Stimulated activated CD8-positive, alpha-beta memory T cell treated with anti-CD3 and anti-CD28 coated beads, Interleukin-4, amount 100 ng/mL, for 1 hour (primary cell): Measurements from ENCODE around the gene UPK3A.
A peak's percentile ranks its signal among the peaks of the same experiment; 100 is the strongest.

Experiments
- DNase-seq, 2 donors: peaks; one replicate each; pipeline ENCODE4 v3.0.0-alpha.2; 2020; ENCODE audit warnings: low read depth in 2 of 2, low spot score in 1 of 2

Gene UPK3A

GRCh38 chr22:45284705-45285262 is at the start of gene UPK3A:
Gene UPK3A (plus strand): TSS chr22:45284949. CDS start chr22:45285014, 65 bp downstream.
- DNase-seq, result no peak

DNA sequence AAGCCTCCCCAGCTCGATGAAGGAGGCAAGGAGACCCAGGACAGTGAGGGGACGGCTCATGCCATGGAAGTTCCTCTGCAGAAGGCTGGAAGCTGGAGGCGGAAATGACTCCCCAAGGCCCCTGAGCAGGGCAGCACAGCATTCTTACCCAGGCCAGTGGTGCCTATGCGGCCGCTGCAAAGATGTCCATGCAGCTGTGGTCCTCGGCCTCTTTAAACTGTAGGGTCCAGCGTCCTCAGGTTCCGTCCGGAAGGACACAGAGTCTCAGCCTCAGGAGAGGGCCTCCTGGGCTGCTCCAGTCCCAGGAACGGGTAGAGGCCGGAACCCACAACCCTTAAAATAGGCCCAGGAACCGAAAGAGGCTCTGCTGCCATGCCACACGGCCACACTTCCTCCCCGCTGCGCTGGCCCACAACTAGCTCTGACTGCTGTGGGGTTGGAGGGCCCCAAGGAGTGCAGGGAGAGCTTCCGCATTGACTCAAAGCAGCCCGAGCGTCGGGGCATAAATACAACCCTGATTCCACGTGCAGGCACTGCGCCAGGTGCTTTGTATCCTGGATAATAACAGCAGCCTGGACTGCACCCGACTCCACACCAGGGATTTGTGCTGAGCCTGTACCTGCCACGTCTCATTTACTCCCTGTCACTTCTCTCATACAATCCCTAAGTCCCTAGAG is 49.5 kb upstream of the UPK3A start:
- no peak for DNase-seq

DNA sequence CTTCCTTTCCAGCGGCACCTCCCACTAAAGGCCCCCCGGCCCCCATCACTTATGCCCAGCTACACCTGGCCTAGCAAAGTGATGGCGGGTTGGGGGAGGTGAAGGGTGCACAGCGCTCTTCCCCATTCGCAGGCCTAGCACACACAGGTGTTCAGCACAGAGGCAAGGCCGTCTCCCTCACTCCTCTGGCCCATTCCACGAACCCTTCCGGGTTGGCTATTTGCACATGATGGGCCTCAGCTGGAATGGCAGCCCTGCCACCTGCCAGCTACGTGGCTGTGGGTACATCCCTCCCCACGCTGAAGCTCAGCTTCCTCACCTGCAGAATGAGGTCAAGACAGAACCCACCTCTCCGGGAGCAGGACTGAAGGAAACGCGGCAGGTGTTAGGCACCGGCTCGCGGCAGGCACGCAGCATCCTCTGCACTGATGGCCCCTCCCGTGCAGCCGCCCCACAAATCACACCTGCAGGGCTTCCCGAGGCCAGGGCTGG is 48.9 kb upstream of the UPK3A start:
- no peak for DNase-seq

DNA sequence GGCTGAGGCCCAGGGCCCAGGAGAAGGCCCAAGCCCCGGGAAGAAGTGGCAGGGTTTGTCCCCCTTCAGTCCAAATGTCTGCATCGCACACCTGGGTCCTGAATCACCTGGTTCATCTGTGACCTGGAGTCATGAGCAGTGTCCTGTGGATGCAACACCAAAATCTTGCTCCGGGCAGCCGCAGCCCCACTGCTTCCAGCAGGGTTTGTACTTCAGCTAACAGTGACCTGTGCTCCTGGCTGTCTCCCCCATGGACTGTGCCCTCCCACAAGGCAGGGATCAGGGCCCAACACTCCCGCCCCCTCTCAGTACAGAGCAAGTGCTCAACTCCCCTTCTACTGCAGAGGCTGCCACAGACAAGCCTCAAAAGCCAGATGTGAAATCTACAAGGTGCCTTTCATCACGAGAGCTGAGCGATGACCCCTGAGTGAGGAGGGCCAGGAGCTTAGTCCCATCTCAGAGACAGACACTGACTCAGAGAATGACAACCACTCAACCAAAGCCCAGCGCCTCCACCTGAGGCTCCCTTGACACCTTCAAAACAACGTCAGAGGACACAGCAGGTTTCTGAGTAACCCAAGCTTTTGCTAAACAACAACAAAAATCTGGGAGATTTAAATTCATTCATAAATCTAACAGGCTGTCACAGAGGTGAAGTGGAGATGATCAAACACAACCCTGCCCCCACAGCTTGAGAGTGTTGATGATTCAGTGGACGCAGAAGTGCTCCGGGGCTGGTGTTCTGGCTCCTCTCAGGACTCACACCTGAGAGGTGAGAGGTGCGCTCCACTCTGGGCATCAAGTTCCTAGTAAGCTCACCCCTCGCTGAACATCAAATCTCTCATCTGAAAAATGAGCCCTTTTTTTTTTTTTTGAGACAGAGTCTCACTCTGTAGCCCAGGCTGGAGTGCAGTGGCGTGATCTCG is 47.4 kb upstream of the UPK3A start:
- DNase-seq, result no peak

GRCh38 chr22:45238076-45238956 is 46.4 kb upstream of the UPK3A start:
- DNase-seq, result no peak

DNA sequence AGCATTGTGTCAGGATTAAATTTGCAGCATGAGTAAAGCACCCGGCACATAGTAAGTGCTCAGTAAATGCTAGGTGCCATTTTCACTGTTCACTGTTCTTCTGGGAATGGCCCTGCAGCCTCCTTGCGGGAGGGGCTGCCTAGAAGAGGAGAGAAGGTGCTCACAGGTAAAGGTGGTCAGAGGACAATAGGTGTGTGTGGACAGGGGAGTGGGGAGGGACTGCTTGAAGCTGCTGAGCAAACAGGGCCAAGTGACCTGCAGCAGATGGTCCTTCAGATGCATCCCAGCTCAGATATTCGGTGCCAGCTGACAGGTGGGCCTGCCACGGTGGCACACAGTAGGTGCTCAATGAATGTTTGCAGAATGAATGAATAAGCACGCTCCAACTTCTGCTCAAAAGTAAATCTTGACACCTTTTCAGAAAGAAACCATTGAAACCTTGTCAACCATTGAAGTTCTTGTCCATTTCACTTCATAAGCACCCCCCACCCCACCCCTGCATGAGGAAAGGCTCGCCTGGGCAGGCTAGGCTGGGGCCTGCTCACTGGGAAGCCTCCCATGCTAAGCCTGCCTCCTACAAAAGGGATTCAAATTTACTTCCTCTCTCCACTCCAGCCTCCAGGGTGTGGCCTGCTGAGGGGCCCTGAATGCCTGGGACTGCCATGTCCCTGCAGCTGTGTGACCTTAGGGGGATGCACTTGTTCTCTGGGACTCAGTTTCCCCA is 45.6 kb upstream of the UPK3A start:
- DNase-seq, result no peak

DNA sequence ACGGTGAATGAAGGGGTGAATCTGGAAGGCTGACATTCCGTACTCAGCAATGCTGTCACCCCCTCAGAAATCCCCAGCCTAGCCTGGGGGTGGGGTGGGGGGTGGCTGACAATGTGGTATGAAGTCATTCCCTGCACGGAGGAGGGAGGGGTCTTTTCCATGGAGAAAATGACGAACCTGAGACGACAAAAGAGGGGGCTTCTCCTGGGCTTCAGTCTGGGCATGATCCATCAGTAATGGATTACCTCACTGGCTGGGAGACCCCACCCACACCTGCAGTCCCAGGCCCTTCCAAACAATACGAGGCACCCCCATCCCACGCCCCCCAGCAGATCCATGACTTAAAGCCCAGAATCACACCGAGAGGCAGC is 45.1 kb upstream of the UPK3A start:
- DNase-seq, result no peak

DNA sequence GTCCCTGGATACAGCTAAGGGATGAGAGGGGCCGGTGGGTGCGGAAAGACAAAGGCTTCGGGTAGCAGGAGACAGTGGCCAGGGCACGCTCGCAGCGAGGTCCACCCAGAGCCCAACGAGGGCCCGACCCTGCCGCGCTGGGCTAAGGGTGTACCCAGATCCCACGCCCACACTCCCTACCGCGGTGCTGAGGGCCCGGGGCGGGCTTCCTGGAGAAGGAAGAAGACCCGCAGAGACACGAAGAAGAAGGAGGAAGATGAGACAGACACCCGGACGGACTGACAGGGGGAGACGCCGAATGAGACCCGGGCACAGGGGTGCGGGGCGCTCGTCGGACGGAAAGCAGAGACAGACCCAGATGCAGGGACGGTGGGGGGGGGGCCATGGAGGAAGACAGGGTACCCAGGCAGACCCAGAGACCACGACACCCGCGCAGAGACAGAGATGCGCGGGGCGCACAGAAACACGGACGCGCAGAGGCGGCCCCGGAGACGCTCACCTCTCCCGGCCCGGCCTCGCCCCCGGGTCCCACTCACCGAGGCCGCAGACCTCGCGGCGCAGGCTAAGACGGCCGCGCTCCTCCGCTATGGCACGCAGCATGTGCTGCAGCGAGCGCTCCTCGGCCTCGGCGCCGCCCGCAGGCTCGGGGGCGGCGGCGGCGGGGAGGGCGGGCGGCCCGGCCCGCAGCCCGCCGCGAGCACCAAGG is 44.5 kb upstream of the UPK3A start:
- DNase-seq, result no peak

- peak; percentile 72 to 76 for DNase-seq
These were observed 43.7 kb upstream of the UPK3A start, which contains the start of gene KIAA0930 for GRCh38 chr22:45240810-45241631. Gene KIAA0930 (minus strand): TSS chr22:45240894. CDS start chr22:45240703, 191 bp downstream.

- no peak for DNase-seq
These were observed 42.0 kb upstream of the UPK3A start for GRCh38 chr22:45242778-45243191.

DNA sequence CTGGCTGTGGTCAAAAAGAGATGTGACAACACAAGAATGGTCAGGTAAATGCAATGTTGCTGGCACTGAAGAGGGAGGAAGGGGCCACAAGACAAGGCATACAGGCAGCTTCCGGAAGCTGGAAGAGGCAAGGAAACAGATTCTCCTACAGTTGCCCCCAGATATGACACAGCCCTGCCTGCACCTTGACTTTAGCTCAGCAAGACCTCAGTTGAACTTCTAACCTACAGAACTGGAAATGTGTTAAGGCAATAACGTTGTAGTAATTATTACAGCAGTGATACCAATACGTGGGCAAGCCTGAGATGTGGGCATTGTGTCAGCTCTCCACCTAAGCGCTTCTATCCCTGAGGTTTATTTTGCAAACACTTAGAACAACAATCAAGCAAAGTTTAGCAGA is 39.8 kb upstream of the UPK3A start:
- no peak for DNase-seq

- DNase-seq, result no peak
These were observed 38.4 kb upstream of the UPK3A start for GRCh38 chr22:45246060-45246985.

GRCh38 chr22:45248832-45249561 is 35.8 kb upstream of the UPK3A start:
- no peak for DNase-seq

DNA sequence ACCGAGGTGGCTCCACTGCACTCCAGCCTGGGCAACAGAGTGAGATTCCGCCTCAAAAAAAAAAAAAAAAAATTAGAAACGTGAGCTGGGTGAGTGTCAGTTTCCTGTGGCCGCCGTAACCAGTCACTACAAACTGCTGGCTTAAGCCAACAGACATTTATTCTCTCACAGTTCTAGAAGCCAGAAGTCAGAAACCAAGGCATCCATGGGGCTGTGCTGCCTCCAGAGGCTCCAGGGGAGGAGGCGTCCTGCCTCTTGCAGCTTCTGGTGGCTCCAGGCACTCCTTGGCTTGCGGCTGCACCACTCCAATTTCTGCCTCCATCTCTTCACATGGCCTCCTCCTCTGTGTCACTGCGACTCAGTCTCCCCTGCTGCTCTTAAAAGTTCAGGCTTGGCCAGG is 32.9 kb upstream of the UPK3A start:
- no peak for DNase-seq

- no peak for DNase-seq
These were observed 31.6 kb upstream of the UPK3A start for GRCh38 chr22:45253039-45253641.

DNA sequence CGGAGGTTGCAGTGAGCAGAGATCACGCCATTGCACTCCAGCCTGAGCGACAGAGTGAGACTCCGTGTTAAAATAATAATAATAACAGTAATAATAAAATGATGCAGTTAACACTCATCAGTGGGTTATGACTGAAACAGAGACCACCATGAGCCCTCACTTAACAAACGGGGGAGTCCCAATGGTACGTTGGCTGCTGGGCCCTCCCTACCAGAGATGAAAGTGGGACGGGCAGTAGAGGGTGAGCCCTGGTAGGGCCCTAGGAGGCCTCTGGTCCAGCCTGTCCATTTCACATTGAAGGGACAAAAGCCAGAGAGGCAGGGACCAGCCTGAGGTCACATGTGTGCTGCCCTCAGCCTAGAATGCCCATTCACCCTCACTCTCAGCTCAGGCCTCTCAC is 30.4 kb upstream of the UPK3A start:
- no peak for DNase-seq
